DOHH2 (cell line): ENCODE data around the gene ZBTB25.

Source experiments
- H3F3A ChIP-seq: fragments of 200-600 bp; sonication (generic), shearing (Covaris generic); 2 replicates; pipeline ENCODE4 v1.6.0; 2016; ENCODE audit warnings: antibody characterized with exemption, mild to moderate bottlenecking; ENCODE audit not compliant: control insufficient read depth, insufficient read depth
- H3K27ac ChIP-seq: fragments of 200-600 bp; sonication (generic); 2 replicates; pipeline ENCODE4 v1.5.1; 2014; ENCODE audit warnings: low read depth, mild to moderate bottlenecking, low read length, moderate library complexity
- H3K27me3 ChIP-seq: fragments of 200-600 bp; sonication (generic); 2 replicates; pipeline ENCODE4 v1.6.1; 2014; ENCODE audit warnings: mild to moderate bottlenecking, low read length, mixed read lengths; ENCODE audit not compliant: control insufficient read depth
- H3K36me3 ChIP-seq: fragments of 200-600 bp; sonication (generic); 2 replicates; pipeline ENCODE4 v1.6.1; 2014; ENCODE audit warnings: mild to moderate bottlenecking, low read length, moderate library complexity, mixed read lengths; ENCODE audit not compliant: control insufficient read depth
- H3K4me1 ChIP-seq: fragments of 200-600 bp; sonication (generic); 2 replicates; pipeline ENCODE4 v1.6.1; 2014; ENCODE audit warnings: mild to moderate bottlenecking, low read length, mixed read lengths; ENCODE audit not compliant: control insufficient read depth
- H3K4me2 ChIP-seq: fragments of 200-600 bp; sonication (generic); 2 replicates; pipeline ENCODE4 v1.6.0; 2014; ENCODE audit warnings: mild to moderate bottlenecking, low read length, moderate library complexity
- H3K4me3 ChIP-seq: fragments of 200-600 bp; sonication (generic); 2 replicates; pipeline ENCODE4 v1.5.1; 2014; ENCODE audit warnings: mild to moderate bottlenecking, low read length, mixed read lengths
- H3K79me2 ChIP-seq: fragments of 200-600 bp; sonication (generic); 2 replicates; pipeline ENCODE4 v1.6.1; 2014; ENCODE audit warnings: mild to moderate bottlenecking, low read length, mixed read lengths; ENCODE audit not compliant: control insufficient read depth
- H3K9me2 ChIP-seq: fragments of 200-600 bp; sonication (generic); replicated peaks from 2 replicates; pipeline ENCODE4 v1.6.1; 2014; ENCODE audit warnings: mild to moderate bottlenecking, low read length, mixed read lengths; ENCODE audit not compliant: control insufficient read depth
- H3K9me3 ChIP-seq: fragments of 200-600 bp; sonication (generic); 2 replicates; pipeline ENCODE4 v1.6.1; 2014; ENCODE audit warnings: antibody characterized with exemption, low read length, mixed read lengths; ENCODE audit not compliant: control insufficient read depth, insufficient read depth
- H4K20me1 ChIP-seq: fragments of 200-600 bp; sonication (generic); 2 replicates; pipeline ENCODE4 v1.6.0; 2014; ENCODE audit warnings: low read depth, mild to moderate bottlenecking, antibody characterized with exemption, low read length, moderate library complexity; ENCODE audit not compliant: control insufficient read depth, insufficient read depth
- CTCF ChIP-seq: fragments of 200-600 bp; sonication (generic); IDR thresholded peaks from one replicate; pipeline ENCODE4 v1.5.1; 2014; ENCODE audit warnings: antibody characterized with exemption, mild to moderate bottlenecking, low read depth, low read length; ENCODE audit not compliant: poor library complexity, severe bottlenecking
- EZH2phosphoT487 ChIP-seq: fragments of 200-600 bp; sonication (generic); IDR thresholded peaks from 2 replicates; pipeline ENCODE4 v1.6.1; 2017; ENCODE audit warnings: borderline replicate concordance, mild to moderate bottlenecking, antibody characterized with exemption, low read length, moderate library complexity, mixed read lengths

The ZBTB25 gene

GRCh38 chr14:64495252-64495651 lies 8.4 kb downstream of the ZBTB25 start:
- no peak overlapping the region for H3K27ac ChIP-seq
- H3K9me3 ChIP-seq = no peaks in the 10 kb centered on the region
- no peak overlapping the region for H3K4me3 ChIP-seq
- H3K79me2 ChIP-seq = peaks cover 93% of the 10 kb centered on the region
- H3K4me2 ChIP-seq = no peak overlapping the region
- H3F3A ChIP-seq = peaks cover 12% of the 10 kb centered on the region; the same call in 1 of the 2 replicates
- peaks cover 19% of the 10 kb centered on the region for H3K4me1 ChIP-seq
- TF ChIP-seq EZH2phosphoT487 (no peak), CTCF (no peak)
- H3K36me3 ChIP-seq = peaks cover 79% of the 10 kb centered on the region
- no peaks in the 10 kb centered on the region for H3K9me2 ChIP-seq
- H4K20me1 ChIP-seq = peaks cover 10% of the 10 kb centered on the region; the same call in 1 of the 2 replicates
- no peaks in the 10 kb centered on the region for H3K27me3 ChIP-seq

GRCh38 chr14:64493455-64493854 lies 10.2 kb downstream of the ZBTB25 start:
- no peaks in the 10 kb centered on the region for H3K9me2 ChIP-seq
- peaks cover 77% of the 10 kb centered on the region for H3K79me2 ChIP-seq
- H3K4me3 ChIP-seq = no peak overlapping the region
- H3K9me3 ChIP-seq = no peaks in the 10 kb centered on the region
- H3F3A ChIP-seq = peaks cover 12% of the 10 kb centered on the region; the same call in 1 of the 2 replicates
- TF ChIP-seq EZH2phosphoT487 (no peak), CTCF (no peak)
- H3K27ac ChIP-seq = no peak overlapping the region
- no peak overlapping the region for H3K4me2 ChIP-seq
- peaks cover 69% of the 10 kb centered on the region for H3K36me3 ChIP-seq
- H3K27me3 ChIP-seq = no peaks in the 10 kb centered on the region
- peaks cover 6% of the 10 kb centered on the region for H3K4me1 ChIP-seq
- H4K20me1 ChIP-seq = peaks cover 10% of the 10 kb centered on the region; the same call in 1 of the 2 replicates

GRCh38 chr14:64491637-64492036 lies 12.0 kb downstream of the ZBTB25 start:
- peaks cover 71% of the 10 kb centered on the region for H3K36me3 ChIP-seq
- H4K20me1 ChIP-seq = peaks cover 5% of the 10 kb centered on the region; the same call in 1 of the 2 replicates
- no peaks in the 10 kb centered on the region for H3K9me3 ChIP-seq

More at GRCh38 chr14:64491637-64492036, 12.0 kb downstream of the ZBTB25 start:
- Histone ChIP-seq H3K4me2 (no peak overlapping the region), H3F3A (peaks cover 10% of the 10 kb centered on the region; the same call in 1 of the 2 replicates), H3K27ac (no peak overlapping the region), H3K4me1 (no peaks in the 10 kb centered on the region; the same call in 1 of the 2 replicates), H3K79me2 (peaks cover 71% of the 10 kb centered on the region), H3K27me3 (no peaks in the 10 kb centered on the region), H3K9me2 (no peaks in the 10 kb centered on the region), H3K4me3 (no peak overlapping the region)
- TF ChIP-seq EZH2phosphoT487 (no peak), CTCF (no peak)
